Chondrocyte (in vitro differentiated cells): ENCODE data around the gene DCPS. TPM values are rescaled to one million over a fixed set of nuclear protein-coding genes. Genes with fewer than 3 reads are reported as not detected.

Experiments used
- DNase-seq: peaks from one replicate; pipeline ENCODE4 v3.0.0; 2021; ENCODE audit warnings: mixed read lengths, low spot score
- H3K27ac Mint-ChIP-seq: one replicate; pipeline ENCODE4 v1.8.0; 2021; ENCODE audit warnings: mild to moderate bottlenecking, moderate library complexity, mixed read lengths; ENCODE audit not compliant: unreplicated experiment
- H3K27me3 Mint-ChIP-seq: 2 replicates; pipeline ENCODE4 v1.8.0; 2021; ENCODE audit warnings: low read depth, mixed read lengths
- H3K36me3 Mint-ChIP-seq: 2 replicates; pipeline ENCODE4 v1.8.0; 2021; ENCODE audit warnings: low read depth, mixed read lengths
- H3K4me1 Mint-ChIP-seq: 2 replicates; pipeline ENCODE4 v1.8.0; 2021; ENCODE audit warnings: low read depth, mild to moderate bottlenecking, mixed read lengths
- H3K4me3 Mint-ChIP-seq: one replicate; pipeline ENCODE4 v1.8.0; 2021; ENCODE audit warnings: mild to moderate bottlenecking, moderate library complexity, mixed read lengths; ENCODE audit not compliant: unreplicated experiment
- H3K9me3 Mint-ChIP-seq: 2 replicates; pipeline ENCODE4 v1.8.0; 2021; ENCODE audit warnings: low read depth, mixed read lengths
- CTCF ChIP-seq: fragments of 200-600 bp; sonication (generic); IDR thresholded peaks from 2 replicates; pipeline ENCODE4 v1.5.0; 2021; ENCODE audit warnings: antibody characterized with exemption, mild to moderate bottlenecking, moderate library complexity
- total RNA-seq: library from RNA; stranded (reverse); gene quantifications from 3 replicates; pipeline ENCODE4 v1.2.1, GENCODE V29; 2021

The DCPS gene
- total RNA-seq, 1 donor from 2014 or later, result 12.4 TPM

- Mint-ChIP-seq H3K27ac (no peak overlapping the region), H3K4me1 (peaks cover 29% of the 10 kb centered on the region), H3K4me3 (no peak overlapping the region), H3K9me3 (no peaks in the 10 kb centered on the region), H3K27me3 (no peaks in the 10 kb centered on the region), H3K36me3 (peaks cover 7% of the 10 kb centered on the region)
- no peak for DNase-seq
- TF ChIP-seq CTCF, result no peak
Measured at GRCh38 chr11:126311401-126312291, 7.8 kb downstream of the DCPS start.

- TF ChIP-seq CTCF, result no peak
- Mint-ChIP-seq H3K27ac (no peak overlapping the region), H3K27me3 (no peaks in the 10 kb centered on the region), H3K4me3 (no peak overlapping the region), H3K9me3 (no peaks in the 10 kb centered on the region), H3K4me1 (peaks cover 34% of the 10 kb centered on the region), H3K36me3 (peaks cover 7% of the 10 kb centered on the region)
- DNase-seq, result no peak
Measured at GRCh38 chr11:126312961-126313360, 9.1 kb downstream of the DCPS start.

GRCh38 chr11:126313826-126314225 lies 10.0 kb downstream of the DCPS start:
- Mint-ChIP-seq H3K9me3 (no peaks in the 10 kb centered on the region), H3K4me1 (peaks cover 38% of the 10 kb centered on the region), H3K36me3 (peaks cover 7% of the 10 kb centered on the region), H3K27me3 (no peaks in the 10 kb centered on the region), H3K27ac (no peak overlapping the region), H3K4me3 (no peak overlapping the region)
- no peak for DNase-seq
- TF ChIP-seq CTCF, result no peak

- no peak overlapping the region for H3K4me3 Mint-ChIP-seq
- H3K27ac Mint-ChIP-seq, result peak overlapping the region; percentile 94
- H3K27me3 Mint-ChIP-seq, result no peaks in the 10 kb centered on the region
- no peak for TF ChIP-seq CTCF
- no peak for DNase-seq
- H3K9me3 Mint-ChIP-seq, result no peaks in the 10 kb centered on the region
- peaks cover 3% of the 10 kb centered on the region for H3K36me3 Mint-ChIP-seq
- peaks cover 42% of the 10 kb centered on the region for H3K4me1 Mint-ChIP-seq
Measured at GRCh38 chr11:126317432-126317755, 13.5 kb downstream of the DCPS start.

- no peak for TF ChIP-seq CTCF
- DNase-seq, result no peak
- no peaks in the 10 kb centered on the region for H3K27me3 Mint-ChIP-seq
- no peaks in the 10 kb centered on the region for H3K9me3 Mint-ChIP-seq
- H3K4me3 Mint-ChIP-seq, result peak overlapping the region; percentile 37
- peak overlapping the region; percentile 94 for H3K27ac Mint-ChIP-seq
- H3K36me3 Mint-ChIP-seq, result peaks cover 3% of the 10 kb centered on the region
- peaks cover 42% of the 10 kb centered on the region for H3K4me1 Mint-ChIP-seq
Measured at GRCh38 chr11:126317756-126318573, 14.1 kb downstream of the DCPS start.
